HG03565 (cell line): ENCODE data around the gene LRMDA.

Experiments used
- ATAC-seq: cut with Tn5 transposase; IDR thresholded peaks from one replicate; pipeline ENCODE4 v1.9.1; 2021; ENCODE audit warnings: mild to moderate bottlenecking, moderate library complexity; ENCODE audit not compliant: unreplicated experiment

Gene LRMDA

DNA sequence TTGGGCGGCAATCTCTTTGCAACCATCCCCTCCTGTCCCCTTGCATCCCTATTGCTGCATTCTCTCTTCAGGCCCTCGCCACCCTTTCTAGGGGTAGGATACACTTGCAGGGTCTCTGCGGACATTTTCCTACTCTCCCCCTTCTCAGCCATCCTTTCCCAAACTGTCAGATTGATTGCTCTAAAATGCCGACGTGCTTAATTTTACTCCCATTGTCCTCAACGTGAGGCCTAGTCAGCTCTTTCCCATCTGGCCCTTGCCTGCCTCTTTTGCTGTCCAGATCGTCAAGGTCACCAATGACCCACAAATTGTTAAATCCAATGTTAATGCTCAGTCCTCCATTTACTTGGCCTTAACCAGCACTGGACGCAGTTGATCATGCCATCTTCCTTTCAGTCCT, 12.7 kb upstream of the LRMDA start:
- ATAC-seq = no peak

DNA sequence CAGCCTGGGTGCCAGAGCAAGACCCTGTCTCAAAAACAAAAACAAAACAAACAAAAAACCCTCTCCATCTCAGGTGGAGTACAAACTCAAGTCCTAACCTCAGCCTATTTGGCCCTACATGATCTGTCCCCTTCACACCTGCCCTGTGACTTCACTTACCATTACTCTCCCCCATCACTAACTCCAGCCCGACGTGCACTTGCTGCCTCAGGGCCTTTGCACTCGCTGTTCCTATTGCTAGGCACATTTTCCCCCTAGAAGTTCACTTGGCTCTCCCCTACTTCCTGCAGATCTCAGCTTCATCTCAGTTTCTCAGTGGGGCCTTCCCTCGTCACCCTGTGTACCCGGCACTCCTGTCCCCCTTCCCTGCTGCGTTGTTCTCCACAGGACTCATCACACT, 8.5 kb upstream of the LRMDA start:
- ATAC-seq = no peak

DNA sequence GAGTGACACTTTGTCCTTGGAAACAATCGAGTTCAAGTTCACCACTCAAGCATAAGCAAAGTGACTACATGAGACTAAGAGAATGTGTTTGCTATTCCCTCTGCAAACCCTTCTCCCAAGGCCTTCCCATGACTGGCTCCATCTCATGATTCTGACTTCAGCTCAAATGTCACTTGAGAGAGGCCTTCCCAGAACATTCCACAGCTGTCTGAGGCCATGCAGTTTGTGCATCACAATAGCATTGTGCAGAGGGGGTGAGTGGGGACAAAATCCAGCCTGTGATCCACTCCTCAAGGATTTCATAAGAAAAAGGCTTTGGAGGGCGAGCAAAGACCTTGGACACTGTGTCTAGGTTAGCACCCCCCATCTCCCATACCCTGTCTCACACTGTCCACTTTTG, 6.9 kb upstream of the LRMDA start:
- ATAC-seq = no peak

DNA sequence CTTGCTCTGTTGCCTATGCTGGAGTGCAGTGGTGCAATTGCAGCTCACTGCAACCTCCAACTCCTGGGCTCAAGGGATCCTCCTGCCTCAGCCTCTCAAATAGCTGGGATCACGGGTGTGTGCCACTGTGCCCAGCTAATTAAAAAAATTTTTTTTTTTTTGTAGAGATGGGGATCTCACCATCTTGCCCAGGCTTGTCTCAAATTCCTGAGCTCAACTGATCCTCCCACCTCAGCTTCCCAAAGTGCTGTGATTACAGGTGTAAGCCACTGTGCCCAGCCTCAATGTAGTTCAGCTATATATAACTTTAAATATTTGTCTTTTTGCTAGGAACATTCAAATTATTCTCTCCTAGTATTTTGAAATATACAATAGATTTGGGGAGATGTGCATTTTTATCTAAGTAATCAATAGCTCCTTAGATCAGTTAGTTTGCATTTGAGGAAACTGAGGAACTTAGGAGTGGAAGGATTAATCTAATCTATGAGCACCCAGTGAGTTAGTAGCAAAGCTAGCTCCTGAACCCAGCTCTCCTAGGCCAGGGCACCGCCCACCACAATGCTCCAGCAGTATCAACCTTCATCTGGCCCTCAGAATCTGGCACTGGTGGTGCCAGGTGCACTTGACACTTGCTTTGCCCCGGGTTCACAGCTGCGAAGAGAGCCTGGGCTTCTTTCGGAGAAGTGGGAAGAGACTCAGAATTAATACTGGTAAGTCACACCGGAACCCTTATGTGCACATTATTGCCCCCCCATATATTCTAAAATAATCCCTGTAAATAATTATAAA, 5.9 kb upstream of the LRMDA start:
- ATAC-seq = no peak

DNA sequence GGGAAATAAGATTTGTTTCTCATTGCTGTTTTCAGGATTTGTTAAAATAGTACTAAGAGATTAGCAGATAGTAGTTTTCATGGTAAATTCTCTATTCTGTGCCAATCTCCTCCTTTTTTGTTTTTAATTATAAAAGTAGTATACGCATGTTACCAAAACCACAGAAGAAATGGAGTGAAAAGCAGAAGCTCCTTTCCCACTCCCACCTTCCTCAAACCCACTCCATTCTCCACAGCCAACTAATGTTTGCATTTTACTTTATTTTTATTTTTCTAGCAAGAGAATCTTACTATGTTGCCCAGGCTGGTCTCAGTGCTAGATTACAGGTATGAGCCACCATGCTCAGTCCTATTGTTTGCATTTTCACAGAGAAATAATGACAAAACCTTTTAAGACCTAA, 4.5 kb upstream of the LRMDA start:
- ATAC-seq = no peak

DNA sequence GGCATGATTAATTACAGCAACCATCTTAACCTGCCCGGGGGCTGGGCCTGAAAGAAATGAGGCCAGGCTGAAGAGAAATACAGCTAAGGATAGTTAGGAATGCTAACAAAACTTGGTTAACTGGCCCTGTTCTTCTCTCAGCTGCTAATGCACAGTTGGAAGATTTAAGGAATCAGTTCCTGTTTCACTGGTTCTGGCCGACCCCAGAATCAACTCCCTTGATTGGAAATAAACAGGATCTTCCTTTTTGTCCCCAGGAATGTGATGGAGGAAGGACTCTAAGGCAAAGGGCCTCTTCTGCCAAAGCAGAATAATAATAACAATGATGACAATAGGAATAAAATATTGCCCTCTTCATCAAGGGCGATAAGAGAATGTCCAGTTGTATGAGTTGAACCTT, 3.5 kb upstream of the LRMDA start:
- ATAC-seq = no peak

DNA sequence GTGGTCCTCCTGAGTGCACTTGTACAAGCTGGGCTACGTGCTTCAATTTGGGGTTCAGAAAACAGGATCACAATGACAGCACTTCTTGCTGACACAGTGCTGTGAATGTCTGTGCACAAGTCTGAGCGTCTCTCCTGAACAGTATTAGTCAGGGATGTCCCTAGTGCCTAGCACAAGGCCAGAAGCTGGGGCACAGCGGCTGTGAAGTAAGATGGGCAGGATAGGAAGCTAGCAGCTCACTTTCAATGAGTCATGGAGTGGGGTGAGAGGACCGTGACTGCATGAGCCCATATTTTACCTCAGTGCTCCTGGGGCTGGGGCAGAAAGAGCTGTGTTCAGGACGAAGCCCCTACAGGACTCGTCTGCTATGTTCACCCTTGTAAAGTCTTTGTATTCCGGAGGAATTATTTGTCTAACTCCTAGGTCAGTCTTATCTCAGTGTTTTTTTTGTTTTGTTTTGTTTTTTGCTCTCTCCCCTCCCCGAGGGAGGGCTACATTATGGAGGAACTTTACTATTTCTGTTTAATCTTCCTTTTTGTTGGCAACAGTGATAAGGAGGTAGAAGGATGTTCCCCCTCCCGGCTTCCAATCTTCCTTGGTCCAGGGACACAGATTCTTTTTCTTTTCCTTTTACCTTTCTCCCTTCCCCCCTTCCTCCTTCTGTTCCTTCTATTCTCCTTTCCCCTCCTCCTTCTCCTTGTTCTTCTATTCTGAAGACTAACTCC, 2.8 kb upstream of the LRMDA start:
- no peak for ATAC-seq

DNA sequence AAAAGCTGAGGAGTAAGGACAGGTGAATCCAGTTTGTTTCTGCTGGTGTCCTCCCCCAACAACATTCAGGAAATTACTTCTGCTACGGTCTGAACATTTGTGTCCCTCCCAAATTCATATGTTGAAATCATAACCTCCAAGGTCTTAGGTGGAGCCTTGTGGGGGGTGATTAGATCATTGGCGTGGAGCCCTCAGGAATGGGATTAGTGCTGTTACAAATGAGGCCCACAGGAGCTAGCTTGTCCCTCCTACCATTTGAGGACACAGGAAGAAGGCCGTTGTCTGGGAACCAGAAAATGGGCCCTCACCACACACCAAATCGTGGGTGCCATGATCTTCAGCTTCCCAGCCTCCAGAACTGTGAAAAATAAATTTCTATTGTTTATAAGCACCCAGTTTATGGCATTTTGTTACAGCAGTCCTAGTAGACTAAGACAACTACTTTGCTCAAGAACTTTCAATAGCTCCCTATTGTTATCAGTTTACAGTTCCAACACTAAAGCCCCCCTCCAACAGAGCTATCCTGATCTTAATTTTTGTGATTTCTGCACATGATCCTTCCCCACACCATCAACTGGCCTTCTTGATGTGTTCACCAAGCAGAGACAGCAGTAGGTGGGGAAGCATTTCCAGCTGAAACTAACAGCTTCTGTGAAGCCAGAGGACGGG, 2.1 kb upstream of the LRMDA start:
- ATAC-seq = no peak

DNA sequence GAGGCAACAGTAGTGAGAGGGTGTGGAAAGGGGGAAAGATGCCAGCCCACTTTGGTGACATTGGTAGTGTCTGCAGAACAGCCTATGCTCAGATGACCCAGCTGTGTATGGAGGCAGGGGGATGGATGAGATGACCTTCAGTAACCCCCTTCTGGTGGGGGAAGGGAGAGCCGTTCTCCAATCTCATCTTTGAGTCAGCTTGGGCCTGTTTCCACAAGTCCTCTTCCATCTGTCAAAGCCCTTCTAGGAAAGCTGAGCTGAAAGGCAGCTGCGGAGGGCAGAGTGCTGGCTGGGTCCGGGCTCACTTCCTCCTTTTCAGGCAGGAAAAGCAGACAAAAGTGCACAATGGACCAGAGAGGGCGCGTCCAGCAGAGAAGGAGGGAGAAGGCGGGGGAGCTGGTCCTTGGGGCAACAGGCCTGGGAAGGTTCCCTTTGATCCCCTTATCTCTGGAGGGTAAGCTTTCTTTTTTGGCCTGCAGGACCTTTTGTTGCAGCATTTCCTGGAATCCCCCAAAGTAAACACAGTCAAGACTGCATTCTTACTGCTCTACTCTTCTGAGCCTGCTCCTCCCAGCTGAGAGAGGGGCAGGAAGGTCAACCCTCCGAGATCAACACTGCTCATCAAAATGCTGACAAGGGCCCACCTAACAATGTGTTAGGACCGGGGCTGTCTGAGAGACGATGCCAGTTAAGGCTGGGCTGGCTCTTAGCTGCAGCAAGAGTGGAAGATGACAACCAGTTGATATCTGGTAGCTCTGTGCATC, 1.2 kb upstream of the LRMDA start:
- no peak for ATAC-seq

DNA sequence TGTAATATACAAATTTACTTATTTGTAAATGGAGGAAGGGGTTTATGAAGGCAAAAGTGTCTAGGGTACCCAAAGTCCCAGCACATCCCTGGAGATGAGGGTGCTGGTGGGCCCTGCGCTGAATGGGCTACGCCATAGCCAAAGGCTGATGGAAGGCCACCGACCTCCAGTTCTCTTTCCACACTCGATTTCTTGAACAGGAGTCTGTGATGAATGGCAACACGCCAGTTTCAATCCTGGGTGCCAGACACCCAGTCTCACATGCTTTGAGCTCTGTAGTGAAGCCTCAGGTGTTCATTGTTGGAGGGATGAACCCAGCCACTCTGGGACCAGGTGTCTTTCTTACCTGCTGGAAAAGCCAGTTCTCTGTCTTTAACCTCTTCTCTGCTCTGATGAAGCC, 752 bp downstream of the LRMDA start:
- ATAC-seq = no peak

DNA sequence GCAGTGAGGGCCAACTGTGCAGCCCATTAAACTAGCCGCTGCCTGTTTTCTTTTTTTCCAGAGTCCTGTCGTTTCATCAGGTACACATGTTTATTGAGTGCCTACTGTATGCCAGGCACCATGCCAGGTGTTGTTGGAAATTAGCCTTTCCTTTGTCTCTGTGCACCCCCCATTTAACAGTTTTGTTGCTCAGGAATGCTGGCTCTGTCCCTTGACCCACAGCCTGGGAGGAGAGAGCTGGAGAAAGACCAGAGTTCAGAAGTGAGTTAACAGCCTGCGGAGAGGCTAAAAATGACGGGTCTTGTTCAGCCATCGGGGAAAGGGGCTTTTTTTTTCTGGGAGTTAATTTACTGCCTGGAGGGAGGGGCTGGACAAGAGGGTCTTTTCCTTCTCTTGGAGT, 1.3 kb downstream of the LRMDA start:
- ATAC-seq = no peak

DNA sequence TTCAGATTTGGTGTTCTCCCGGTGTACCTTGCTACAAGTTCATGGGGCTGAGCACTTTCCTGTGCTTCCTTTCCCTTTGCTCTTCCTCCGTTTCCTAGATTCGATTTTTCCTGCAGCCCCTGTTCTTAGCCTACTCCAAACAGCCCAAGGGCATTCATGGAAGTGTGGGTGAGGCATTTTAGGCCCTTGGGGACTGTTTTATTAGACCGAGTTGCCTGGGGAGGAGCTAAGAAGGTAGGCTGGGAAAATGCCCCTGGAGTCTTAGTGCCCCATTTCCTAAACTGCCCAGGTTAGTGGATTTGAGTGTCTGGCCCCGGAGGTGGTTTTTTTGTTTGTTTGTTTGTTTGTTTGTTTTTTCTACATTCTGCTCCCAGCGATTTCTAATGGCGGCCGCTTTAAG, 1.8 kb downstream of the LRMDA start:
- ATAC-seq = no peak

DNA sequence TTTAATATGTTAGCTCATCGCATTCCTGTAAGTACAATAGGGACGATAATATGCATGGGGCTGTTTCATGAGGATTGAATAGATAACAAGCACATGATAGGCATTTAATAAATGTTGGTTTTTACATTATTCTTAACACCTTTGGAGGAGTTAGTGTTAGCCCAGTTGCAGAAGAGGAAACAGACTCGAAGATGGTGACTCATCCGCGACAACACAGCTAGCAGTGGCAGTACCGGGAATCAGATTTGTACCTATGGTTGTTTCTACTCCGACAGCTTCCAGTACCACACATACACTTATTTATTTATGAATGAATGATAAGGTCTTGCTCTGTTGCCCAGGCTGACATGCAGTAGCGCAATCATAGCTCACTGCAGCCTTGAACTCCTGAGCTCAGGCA, 2.9 kb downstream of the LRMDA start:
- ATAC-seq = no peak

DNA sequence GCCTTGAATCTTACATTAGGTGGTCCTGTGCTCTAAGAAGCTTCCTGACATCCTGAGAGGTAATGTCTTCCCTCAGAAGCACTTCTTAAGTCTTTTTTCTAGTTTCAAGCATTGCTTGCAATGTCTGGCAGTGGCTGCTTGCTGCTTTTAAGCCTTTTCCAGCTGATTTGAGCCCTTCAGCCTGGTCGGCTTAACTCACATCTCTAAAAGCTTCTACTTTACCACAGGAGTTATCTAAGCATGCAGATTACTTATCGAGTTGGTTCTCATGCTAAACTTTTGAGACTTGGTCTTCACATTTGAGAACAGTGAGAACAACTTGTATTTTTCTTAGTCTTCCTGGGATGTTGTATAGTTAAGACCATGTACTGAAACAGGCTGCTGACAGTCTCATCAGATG, 3.9 kb downstream of the LRMDA start:
- ATAC-seq = no peak

DNA sequence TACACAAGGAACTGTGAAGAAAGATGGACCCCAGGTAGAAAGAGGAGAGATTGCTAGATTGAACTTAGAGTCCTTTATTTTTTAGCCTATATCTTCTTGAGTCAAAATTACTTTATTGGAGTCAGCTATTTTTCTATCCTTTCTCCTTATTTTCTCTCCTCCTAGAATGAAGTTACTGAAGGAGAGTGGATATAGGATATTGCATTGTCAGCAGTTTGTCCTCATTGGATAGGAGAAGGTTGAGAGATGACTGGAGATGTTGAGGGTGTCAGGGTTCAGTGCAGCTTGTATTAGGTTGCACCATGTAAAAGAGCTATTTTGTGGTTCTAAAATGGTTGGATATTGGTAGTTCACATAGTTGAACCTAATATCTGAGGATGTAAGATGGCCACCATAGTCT, 5.5 kb downstream of the LRMDA start:
- no peak for ATAC-seq

DNA sequence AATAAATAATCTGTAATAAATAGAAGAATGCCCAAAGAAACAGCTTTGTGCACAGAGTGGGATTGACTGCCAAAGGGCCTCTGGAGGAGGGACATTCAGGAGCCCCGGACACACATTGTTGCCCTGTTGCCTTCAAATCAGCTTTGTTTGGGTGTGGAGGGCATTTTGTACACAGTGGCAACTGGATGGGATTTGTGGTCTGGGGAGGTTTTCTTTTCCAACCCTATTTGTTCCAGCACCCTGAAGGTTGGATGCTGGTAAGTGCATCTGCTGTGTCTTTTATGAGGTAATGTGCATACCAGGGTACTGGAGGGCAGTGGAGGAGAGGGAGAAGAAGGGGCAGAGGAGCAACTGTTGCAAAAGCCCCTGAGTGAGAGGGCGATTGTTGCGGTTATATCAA, 6.3 kb downstream of the LRMDA start:
- no peak for ATAC-seq

DNA sequence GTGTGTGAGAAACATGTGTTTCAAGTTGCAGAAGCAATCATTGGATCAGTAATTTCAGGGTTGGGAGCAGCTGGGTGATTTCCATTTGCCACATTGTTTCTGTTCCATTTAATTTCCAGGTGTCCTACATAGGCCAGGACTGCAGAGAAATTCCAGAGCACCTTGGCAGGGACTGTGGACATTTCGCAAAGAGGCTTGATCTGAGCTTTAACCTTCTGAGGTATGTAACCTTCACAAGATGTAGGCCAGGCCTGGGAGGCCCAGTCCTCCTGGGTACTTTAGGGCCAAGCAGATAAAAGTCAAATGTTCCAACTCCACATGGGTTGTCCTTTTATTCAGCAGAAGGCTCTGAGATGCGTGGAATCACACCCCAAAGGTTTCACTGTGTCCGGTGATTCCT, 6.9 kb downstream of the LRMDA start:
- ATAC-seq = no peak

DNA sequence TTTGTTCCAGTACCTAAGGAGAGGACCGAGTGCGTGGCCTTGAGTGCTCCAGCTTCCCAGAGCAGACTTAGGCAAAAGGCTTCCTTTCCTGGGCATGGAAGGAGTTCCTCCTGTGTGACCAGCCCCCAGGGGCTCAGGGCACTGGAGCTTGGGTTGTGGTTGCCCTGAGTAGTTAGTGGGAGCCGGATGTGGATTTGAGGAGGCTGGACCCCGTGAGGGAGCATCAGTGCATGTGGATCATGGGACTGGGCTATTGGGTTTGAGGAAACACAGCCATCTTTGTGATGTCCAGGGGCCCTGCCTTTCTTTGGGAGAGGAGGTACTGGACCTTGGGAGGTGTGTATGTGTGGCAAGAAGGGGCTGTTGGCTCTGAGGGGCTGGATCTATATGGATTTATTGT, 8.4 kb downstream of the LRMDA start:
- ATAC-seq = no peak

DNA sequence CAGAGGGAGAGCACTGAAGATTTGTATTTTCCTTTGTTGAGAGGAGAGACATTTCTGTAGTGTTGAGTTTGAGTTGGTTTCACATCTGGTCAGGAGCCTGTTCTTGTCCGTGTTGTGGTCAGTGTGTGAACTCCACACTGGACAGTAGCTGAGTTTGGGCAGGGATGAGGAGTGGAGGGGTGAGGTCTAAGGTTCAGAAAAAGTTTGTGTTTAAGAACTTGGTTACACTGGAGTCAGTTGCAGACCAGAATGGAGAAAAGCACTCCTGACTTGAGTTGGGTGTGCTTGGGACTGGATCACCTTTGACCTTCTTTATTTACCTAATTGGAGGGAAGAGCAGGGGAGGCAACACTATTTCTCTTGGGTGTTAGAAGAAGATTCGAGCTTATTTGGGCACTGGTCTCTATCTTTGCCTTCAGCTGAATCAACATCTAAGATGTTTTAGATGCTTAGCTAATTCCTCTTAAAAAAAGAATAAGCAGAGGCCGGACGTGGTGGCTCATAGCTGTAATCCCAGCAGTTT, 8.9 kb downstream of the LRMDA start:
- no peak for ATAC-seq

DNA sequence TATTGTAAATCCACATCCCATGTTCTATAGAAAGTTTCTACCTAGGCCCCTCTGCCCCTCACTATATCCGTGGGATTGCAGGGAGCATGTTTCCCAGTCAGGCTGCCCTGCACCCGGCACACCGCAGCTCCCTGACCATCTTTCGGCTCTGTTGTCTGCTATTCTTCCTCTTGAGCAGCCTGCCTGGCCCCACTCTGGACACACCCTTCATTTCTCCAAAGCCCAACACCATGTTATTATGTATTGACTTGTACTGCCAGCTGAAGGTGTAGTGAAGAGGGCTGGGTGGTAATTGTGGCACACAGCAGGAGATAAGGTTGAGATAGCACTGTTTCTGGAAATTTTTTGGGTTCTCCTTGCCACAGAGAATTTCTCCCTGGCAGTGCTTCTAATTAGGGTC, 9.8 kb downstream of the LRMDA start:
- no peak for ATAC-seq

DNA sequence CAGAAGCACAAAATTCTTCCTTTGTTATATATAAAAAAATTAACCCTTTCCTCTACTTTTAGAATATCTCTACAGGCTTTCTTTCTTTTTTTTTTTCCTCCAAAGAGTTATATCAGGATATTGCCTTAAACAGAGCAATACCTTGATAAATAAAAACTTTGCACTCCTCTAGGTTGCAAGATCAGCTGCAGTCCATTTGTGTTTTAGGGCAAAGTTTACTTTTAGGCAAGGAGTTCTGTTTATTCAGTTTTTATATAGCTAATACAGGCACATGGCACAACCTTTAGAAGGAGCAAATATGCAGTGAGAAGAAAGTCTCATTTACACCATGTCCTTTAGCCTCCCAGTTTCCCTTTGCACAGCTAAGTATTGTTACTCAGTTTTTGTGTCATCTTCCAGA, 10.3 kb downstream of the LRMDA start:
- no peak for ATAC-seq
